C4-2B (cell line): ENCODE data around the gene WDR87.

Source experiments
- ZFX ChIP-seq: fragments of 450-650 bp; IDR thresholded peaks from 2 replicates; pipeline ENCODE4 v1.6.1; 2017
- TF ChIP-seq, protein P1 (sequence below): fragments of 450-650 bp; conservative IDR thresholded peaks from 2 replicates; pipeline ENCODE4 v1.5.1; 2017; ENCODE audit warnings: mild to moderate bottlenecking

DNA sequence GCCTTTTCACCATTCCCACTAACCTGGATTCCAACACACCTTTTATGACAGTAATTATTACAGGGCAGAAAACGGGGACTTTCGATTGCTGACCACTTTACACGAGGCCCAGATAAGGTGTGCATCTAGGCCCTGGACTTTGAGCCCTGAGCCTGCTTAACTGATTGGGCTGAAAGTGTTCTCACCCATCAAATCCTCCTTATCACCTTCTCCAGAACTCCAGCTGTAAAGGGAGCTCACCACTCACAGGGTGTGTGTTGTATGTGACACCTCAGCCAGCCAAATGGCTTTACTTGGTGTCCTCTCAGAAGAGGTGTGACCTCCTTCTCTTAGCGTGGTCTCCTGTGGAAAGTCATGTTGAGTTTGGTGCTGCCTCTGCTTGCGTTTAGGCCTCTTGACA is 37.1 kb upstream of the WDR87 start:
- TF ChIP-seq, protein P1, sequence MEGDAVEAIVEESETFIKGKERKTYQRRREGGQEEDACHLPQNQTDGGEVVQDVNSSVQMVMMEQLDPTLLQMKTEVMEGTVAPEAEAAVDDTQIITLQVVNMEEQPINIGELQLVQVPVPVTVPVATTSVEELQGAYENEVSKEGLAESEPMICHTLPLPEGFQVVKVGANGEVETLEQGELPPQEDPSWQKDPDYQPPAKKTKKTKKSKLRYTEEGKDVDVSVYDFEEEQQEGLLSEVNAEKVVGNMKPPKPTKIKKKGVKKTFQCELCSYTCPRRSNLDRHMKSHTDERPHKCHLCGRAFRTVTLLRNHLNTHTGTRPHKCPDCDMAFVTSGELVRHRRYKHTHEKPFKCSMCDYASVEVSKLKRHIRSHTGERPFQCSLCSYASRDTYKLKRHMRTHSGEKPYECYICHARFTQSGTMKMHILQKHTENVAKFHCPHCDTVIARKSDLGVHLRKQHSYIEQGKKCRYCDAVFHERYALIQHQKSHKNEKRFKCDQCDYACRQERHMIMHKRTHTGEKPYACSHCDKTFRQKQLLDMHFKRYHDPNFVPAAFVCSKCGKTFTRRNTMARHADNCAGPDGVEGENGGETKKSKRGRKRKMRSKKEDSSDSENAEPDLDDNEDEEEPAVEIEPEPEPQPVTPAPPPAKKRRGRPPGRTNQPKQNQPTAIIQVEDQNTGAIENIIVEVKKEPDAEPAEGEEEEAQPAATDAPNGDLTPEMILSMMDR, result no peak
- no peak for TF ChIP-seq ZFX
